Stimulated activated naive CD8-positive, alpha-beta T cell treated with anti-CD3 and anti-CD28 coated beads, Interleukin-15, amount 100 ng/mL, for 72 hours (primary cell): Measurements from ENCODE around the gene JAK2.

Source experiments
- ATAC-seq: fragments of 150-1000 bp; cut with Tn5 transposase; 2 replicates; pipeline ENCODE4 v1.10.0; 2021; ENCODE audit warnings: mild to moderate bottlenecking, moderate library complexity
- DNase-seq, 2 donors: peaks; one replicate each; pipeline ENCODE4 v3.0.0; 2021 to 2022
- H3K27ac Mint-ChIP-seq, 2 donors: one replicate each; pipeline ENCODE4 v1.8.0; 2022; ENCODE audit warnings: mild to moderate bottlenecking in 2 of 2, mixed read lengths in 2 of 2, moderate library complexity in 2 of 2
- H3K27me3 Mint-ChIP-seq: one replicate; pipeline ENCODE4 v1.8.0; 2022; ENCODE audit warnings: mixed read lengths
- H3K4me1 Mint-ChIP-seq: one replicate; pipeline ENCODE4 v1.8.0; 2022; ENCODE audit warnings: mild to moderate bottlenecking, mixed read lengths
- H3K4me3 Mint-ChIP-seq, 2 donors: one replicate each; pipeline ENCODE4 v1.8.0; 2022; ENCODE audit warnings: mild to moderate bottlenecking in 2 of 2, mixed read lengths in 2 of 2, moderate library complexity in 1 of 2
- H3K9me3 Mint-ChIP-seq, 2 donors: one replicate each; pipeline ENCODE4 v1.8.0; 2022; ENCODE audit warnings: mixed read lengths in 2 of 2

Gene JAK2

DNA sequence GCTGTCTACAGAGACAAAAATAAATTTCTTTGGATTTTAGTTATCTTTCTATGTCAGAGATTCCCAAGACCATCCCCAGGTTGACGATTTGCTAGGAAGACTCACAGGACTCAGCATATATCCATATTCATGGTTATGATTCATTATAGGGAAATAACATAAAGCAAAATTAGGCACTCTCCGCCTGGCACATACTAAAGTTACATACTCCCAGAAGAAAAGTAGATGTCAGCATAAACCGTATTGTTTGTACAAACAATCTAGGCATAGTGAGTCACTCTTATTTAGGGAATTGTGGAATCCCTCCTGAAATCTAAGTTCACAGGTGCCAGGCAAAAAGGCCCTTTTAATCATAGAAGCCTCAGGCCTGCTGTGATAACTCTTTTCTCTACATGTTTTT is 137.4 kb downstream of the JAK2 start:
- DNase-seq = no peak
- no peaks in the 10 kb centered on the region for H3K4me1 Mint-ChIP-seq
- H3K9me3 Mint-ChIP-seq = no peaks in the 10 kb centered on the region
- no peaks in the 10 kb centered on the region for H3K27me3 Mint-ChIP-seq
- no peak for ATAC-seq
- no peak overlapping the region for H3K4me3 Mint-ChIP-seq
- no peak overlapping the region for H3K27ac Mint-ChIP-seq

DNA sequence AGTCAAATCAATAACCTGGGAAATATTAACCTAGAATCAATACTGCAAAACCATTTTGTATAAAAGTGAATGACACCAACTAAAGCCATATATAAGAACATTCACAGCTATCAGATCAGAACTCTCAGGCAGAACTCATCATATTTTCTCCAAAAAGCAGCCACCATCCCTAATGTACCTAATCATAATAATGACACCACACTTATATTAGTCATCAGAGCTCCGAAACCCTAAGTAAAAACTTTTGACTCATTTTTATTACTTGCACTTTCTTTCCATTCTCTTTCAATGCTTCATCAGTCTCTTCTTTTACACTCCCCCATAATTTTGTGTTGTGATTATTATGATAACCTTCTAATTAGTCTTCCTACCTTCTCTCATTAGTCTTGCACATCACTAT is 155.1 kb downstream of the JAK2 start:
- no peak overlapping the region for H3K27ac Mint-ChIP-seq
- no peak overlapping the region for H3K4me3 Mint-ChIP-seq
- no peaks in the 10 kb centered on the region for H3K4me1 Mint-ChIP-seq
- no peaks in the 10 kb centered on the region for H3K27me3 Mint-ChIP-seq
- ATAC-seq (peak; percentile 40), DNase-seq (no peak)
- H3K9me3 Mint-ChIP-seq = peaks cover 21 to 45% of the 10 kb centered on the region in 2 donors

DNA sequence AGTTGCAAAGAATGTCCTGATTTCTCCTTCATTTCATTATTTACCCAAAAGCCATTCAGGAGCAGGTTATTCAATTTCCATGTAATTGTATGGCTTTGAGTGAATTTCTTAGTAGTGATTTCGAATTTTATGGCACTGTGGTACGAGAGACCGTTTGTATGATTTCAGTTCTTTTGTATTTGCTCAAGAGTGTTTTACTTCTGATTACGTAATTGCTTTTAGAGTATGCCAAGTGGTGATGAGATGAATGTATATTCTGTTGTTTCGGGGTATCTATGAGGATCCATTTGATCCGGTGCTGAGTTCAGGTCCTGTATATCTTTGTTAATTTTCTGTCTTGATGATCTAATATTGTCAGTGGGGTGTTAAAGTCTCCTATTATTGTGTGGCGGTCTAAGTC is 159.1 kb downstream of the JAK2 start:
- no peak overlapping the region for H3K27ac Mint-ChIP-seq
- H3K4me1 Mint-ChIP-seq = no peaks in the 10 kb centered on the region
- no peak for ATAC-seq
- DNase-seq = no peak
- no peak overlapping the region for H3K4me3 Mint-ChIP-seq
- H3K9me3 Mint-ChIP-seq = peaks cover 16 to 34% of the 10 kb centered on the region in 2 donors
- no peaks in the 10 kb centered on the region for H3K27me3 Mint-ChIP-seq

- peak overlapping the region in 1 of 2 donors; percentile 90 for H3K27ac Mint-ChIP-seq
Observed at GRCh38 chr9:5146241-5146640, 161.2 kb downstream of the JAK2 start.

More at GRCh38 chr9:5146241-5146640, 161.2 kb downstream of the JAK2 start:
- ATAC-seq (no peak), DNase-seq (no peak)
- Mint-ChIP-seq H3K27me3 (no peaks in the 10 kb centered on the region), H3K9me3 (peaks cover 16 to 34% of the 10 kb centered on the region in 2 donors), H3K4me1 (no peaks in the 10 kb centered on the region), H3K4me3 (no peak overlapping the region)
